T-cell (primary cell): ENCODE results near the gene ZNF333. TPM values are rescaled to one million over a fixed set of nuclear protein-coding genes. Genes with fewer than 3 reads are reported as not detected.
"Not testable (repeated sequence)": the region's sequence is repeated elsewhere in the genome, so short reads cannot be mapped to it uniquely, and the experiment has no call there.

Source experiments
- ATAC-seq, 4 experiments: fragments of 200-7000 bp in 3 of 4; fragments of 150-1000 bp in 1 of 4; cut with Tn5 transposase; replicated peaks in 1 of 4; 1 replicate in 3 of 4; 2 replicates in 1 of 4; pipeline ENCODE4 v1.10.0; 2021; ENCODE audit warnings: moderate library complexity in 3 of 4, mild to moderate bottlenecking in 2 of 4, moderate number of reproducible peaks in 1 of 4
- CTCF ChIA-PET, 2 donors: fragments of 300-600 bp; sonication (Branson Sonifier 250); formaldehyde crosslinking; loops; one replicate each; lab custom pipeline; 2022; ENCODE audit warnings: antibody characterized with exemption in 2 of 2; lab: Charles Lee
- POLR2A ChIA-PET, 2 donors: fragments of 300-600 bp; sonication (Branson Sonifier 250); formaldehyde crosslinking; loops; one replicate each; lab custom pipeline; 2022; ENCODE audit warnings: antibody characterized with exemption in 2 of 2; lab: Charles Lee
- DNase-seq, 35 experiments: peaks; one replicate each; pipeline versions ENCODE4 v3.0.0 to v3.0.0-alpha.2; 2013 to 2023
- H3K27ac ChIP-seq: one replicate; pipeline ENCODE4 v1.5.1; 2013; ENCODE audit warnings: low read length
- H3K27me3 ChIP-seq, 2 experiments: replicated peaks in 1 of 2; 1 replicate in 1 of 2; 2 replicates in 1 of 2; pipeline versions ENCODE4 v1.6.1 to v1.7.0; 2013; ENCODE audit warnings: low read length in 1 of 2, mixed read lengths in 1 of 2; ENCODE audit not compliant: control insufficient read depth in 2 of 2, insufficient read depth in 2 of 2; ENCODE audit errors: extremely low read depth in 1 of 2
- H3K36me3 ChIP-seq, 2 donors: 1 replicate in 1 of 2; 2 replicates in 1 of 2; pipeline versions ENCODE4 v1.6.1 to v1.7.0; 2013; ENCODE audit warnings: low read length in 1 of 2; ENCODE audit not compliant: control insufficient read depth in 2 of 2, insufficient read depth in 1 of 2; ENCODE audit errors: extremely low read depth in 1 of 2
- H3K4me1 ChIP-seq, 2 experiments: 1 replicate in 1 of 2; 2 replicates in 1 of 2; pipeline versions ENCODE4 v1.6.1 to v1.7.0; 2013; ENCODE audit warnings: low read length in 2 of 2, mixed read lengths in 1 of 2; ENCODE audit not compliant: insufficient read depth in 2 of 2, control insufficient read depth in 1 of 2; ENCODE audit errors: extremely low read depth in 1 of 2
- H3K4me3 ChIP-seq, 2 donors: 1 replicate in 1 of 2; 2 replicates in 1 of 2; pipeline versions ENCODE4 v1.5.1 to v1.7.0; 2013; ENCODE audit warnings: mild to moderate bottlenecking in 2 of 2, low read length in 1 of 2, moderate library complexity in 1 of 2; ENCODE audit not compliant: control insufficient read depth in 1 of 2; ENCODE audit errors: extremely low read depth in 1 of 2
- H3K9me3 ChIP-seq: 2 replicates; pipeline ENCODE4 v1.7.0; 2013
- H3K27ac Mint-ChIP-seq, 2 donors: one replicate each; pipeline ENCODE4 v1.8.0; 2020 to 2021; ENCODE audit warnings: mild to moderate bottlenecking in 2 of 2, mixed read lengths in 2 of 2
- H3K27me3 Mint-ChIP-seq, 2 donors: one replicate each; pipeline ENCODE4 v1.8.0; 2021 to 2022; ENCODE audit warnings: mixed read lengths in 2 of 2
- H3K36me3 Mint-ChIP-seq: one replicate; pipeline ENCODE4 v1.8.0; 2021; ENCODE audit warnings: mixed read lengths
- H3K4me1 Mint-ChIP-seq, 3 donors: one replicate each; pipeline ENCODE4 v1.8.0; 2020 to 2022; ENCODE audit warnings: mixed read lengths in 3 of 3, mild to moderate bottlenecking in 1 of 3
- H3K4me3 Mint-ChIP-seq, 3 donors: one replicate each; pipeline ENCODE4 v1.8.0; 2020 to 2022; ENCODE audit warnings: mild to moderate bottlenecking in 3 of 3, mixed read lengths in 3 of 3, moderate library complexity in 3 of 3
- H3K9me3 Mint-ChIP-seq, 3 donors: one replicate each; pipeline ENCODE4 v1.8.0; 2020 to 2022; ENCODE audit warnings: mixed read lengths in 3 of 3
- WGBS: methylation state at CpG from one replicate; pipeline ENCODE4 v1.1.5; 2013; ENCODE audit warnings: missing lambda C conversion rate; ENCODE audit not compliant: insufficient coverage; 5-methylcytosine and 5-hydroxymethylcytosine counted together
- total RNA-seq, 35 experiments: library from RNA in 6 of 35; stranded (reverse) in 6 of 35; fragments of 120-200 nt in 1 of 35; gene quantifications; one replicate each; pipeline versions ENCODE4 v1.2.1 to v1.2.4 and lab custom pipeline; 2013 to 2026

Gene ZNF333
- total RNA-seq, 5 donors from 2014 or later (not counting 1 experiment from before 2014, with no cell fraction given), result 20.5 to 39.0 (median 30.4) TPM

DNA sequence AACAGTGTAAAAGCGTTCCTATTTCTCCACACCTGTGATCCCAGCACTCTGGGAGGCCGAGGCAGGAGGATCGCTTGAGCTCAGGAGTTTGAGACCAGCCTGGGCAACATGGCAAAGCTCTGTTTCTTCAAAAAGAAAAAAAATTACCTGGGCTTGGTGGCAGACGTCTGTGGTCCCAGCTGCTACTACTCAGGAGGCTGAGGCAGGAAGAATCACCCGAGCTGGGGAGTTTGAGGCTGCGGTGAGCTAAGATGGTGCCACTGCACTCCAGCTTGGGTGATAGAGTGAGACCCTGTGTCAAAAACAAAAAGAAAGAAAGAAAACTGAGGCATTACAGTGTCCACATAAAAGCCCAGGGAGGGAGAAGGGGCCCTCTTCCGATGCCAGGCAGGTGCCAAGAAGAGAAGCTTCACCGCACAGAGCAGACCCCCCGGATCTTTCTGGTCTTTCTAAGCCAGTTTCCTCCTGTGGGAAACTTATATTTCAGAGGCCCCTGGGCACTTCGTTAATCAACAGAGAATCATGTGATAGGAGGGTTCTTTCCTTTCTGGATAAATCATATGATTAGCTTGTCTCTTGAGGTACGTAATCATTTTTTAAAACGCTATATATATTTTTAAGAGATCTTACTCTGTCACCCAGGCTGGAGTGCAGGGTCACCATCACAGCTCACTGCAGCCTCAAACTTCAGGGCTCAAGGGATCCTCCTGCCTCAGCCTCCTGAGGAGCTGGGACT, 88.4 kb downstream of the ZNF333 start, which contains the start of gene ADGRE2:
Gene ADGRE2, minus strand, starts transcription at position 451 of the 736 bp plus-strand sequence. CDS start 1,804 bp downstream, outside the sequence.
- H3K4me3 ChIP-seq, H3K36me3 Mint-ChIP-seq, H3K36me3 ChIP-seq, H3K4me3 Mint-ChIP-seq, POLR2A ChIA-PET, H3K27ac ChIP-seq, H3K9me3 ChIP-seq, H3K27ac Mint-ChIP-seq, CTCF ChIA-PET, ATAC-seq, DNase-seq, H3K9me3 Mint-ChIP-seq: not testable (repeated sequence)
- peaks cover 0 to 56% of the 10 kb centered on the region in 2 experiments for H3K27me3 ChIP-seq
- Mint-ChIP-seq H3K4me1 (peaks cover 11 to 18% (median 17%) of the 10 kb centered on the region in 3 donors), H3K27me3 (peaks cover 23 to 53% of the 10 kb centered on the region in 2 donors)
- H3K4me1 ChIP-seq, result peaks cover 3 to 21% of the 10 kb centered on the region in 2 experiments
- 27% methylated on average over 3 of the region's 12 CpGs for WGBS

DNA sequence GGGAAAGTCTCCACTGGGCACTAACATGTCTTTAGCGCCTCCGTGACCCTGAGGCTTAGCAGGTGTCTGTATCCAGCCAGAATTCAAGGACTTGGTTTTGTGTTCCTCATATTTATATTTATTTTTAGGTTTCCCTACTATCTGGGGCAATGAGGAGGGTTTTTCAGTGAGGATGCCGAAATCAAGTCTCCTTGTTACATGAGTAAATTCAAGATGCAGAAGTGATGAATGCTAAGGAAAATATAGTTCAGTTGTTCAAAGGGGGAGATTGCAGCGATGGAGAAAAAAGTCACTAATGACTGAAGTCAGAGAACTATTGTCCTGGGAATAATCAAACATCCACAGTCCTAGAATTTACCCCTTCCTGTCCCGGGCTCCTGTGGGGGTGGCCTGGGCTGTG, 89.3 kb downstream of the ZNF333 start:
- no peak for DNase-seq
- WGBS, result 50% methylated on average over 1 of the region's 5 CpGs
- Histone ChIP-seq H3K9me3 (no peaks in the 10 kb centered on the region), H3K4me3 (no peak overlapping the region), H3K4me1 (peaks cover 3 to 21% of the 10 kb centered on the region in 2 experiments), H3K27me3 (peaks cover 0 to 50% of the 10 kb centered on the region in 2 experiments), H3K36me3 (no peaks in the 10 kb centered on the region), H3K27ac (no peak overlapping the region)
- no peaks in the 10 kb centered on the region for H3K36me3 Mint-ChIP-seq
- no peak overlapping the region for H3K4me3 Mint-ChIP-seq
- POLR2A ChIA-PET, result no interaction called here
- no peaks in the 10 kb centered on the region for H3K9me3 Mint-ChIP-seq
- no peak for ATAC-seq
- peaks cover 11 to 18% (median 17%) of the 10 kb centered on the region in 3 donors for H3K4me1 Mint-ChIP-seq
- H3K27me3 Mint-ChIP-seq, result peaks cover 17 to 48% of the 10 kb centered on the region in 2 donors
- no peak overlapping the region for H3K27ac Mint-ChIP-seq
- CTCF ChIA-PET, result no interaction called here

DNA sequence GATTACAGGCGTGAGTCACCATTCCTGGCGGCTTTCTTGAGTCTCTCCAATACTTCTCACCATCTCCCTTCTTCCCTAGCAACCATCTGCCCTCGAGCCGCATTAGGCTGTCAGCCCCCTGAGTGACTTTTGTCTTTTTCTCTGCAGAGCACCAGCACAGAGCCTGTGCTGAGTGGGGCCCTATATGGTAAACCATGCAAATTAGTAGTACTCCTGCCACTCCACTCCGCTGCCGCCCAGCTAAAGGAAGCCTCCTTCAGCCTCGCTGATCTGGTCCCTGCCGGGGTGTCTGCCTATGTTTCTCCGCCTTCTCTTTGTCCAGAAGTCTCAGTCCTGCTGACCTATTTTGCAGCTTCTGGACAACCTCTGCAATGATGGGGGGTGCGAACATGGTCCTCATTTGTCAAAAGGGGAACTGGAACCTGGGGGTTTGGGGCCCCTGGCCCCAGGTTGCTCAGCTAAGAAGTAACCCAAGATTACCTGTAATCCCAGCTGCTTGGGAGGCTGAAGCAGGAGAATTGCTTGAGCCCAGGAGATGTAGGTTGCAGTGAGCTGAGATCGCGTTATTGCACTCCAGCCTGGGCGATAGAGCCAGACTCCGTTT, 90.9 kb downstream of the ZNF333 start:
- peaks cover 22 to 49% of the 10 kb centered on the region in 2 donors for H3K27me3 Mint-ChIP-seq
- CTCF ChIA-PET, result not testable (repeated sequence)

DNA sequence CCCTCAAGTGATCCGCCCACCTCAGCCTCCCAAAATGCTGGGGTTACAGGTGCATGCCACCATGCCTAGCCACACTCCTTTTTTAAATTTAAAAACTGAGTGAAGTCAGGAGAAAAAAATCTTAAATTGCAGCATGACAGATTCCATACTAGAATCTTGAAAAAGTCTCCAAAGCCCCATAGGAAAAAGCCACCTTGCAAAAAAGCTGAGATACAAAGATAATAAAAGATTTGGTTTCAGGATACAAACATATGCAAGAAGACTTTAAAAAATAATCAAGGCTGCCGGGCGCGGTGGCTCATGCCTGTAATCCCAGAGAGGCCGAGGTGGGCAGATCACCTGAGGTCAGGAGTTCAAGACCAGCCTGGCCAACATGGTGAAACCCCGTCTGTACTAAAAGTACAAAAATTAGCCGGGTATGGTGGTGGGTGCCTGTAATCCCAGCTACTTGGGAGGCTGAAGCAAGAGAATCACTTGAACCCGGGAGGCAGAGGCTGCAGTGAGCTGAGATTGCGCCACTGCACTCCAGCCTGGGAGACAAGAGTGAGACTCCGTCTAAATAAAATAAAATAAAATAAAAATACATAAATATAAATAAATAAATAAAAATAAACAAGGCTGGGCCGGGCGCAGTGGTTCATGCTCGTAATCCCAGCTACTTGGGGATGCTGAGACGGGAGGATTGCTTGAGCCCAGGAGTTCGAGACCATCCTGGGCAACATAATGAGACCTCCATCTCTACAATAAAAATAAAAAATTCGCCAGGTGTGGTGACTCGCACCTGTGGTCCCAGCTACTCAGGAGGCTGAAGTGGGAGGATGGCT, 92.1 kb downstream of the ZNF333 start:
- H3K4me3 Mint-ChIP-seq, H3K4me3 ChIP-seq, CTCF ChIA-PET, H3K27ac Mint-ChIP-seq, H3K27ac ChIP-seq, H3K36me3 ChIP-seq, H3K36me3 Mint-ChIP-seq, H3K9me3 ChIP-seq, ATAC-seq, DNase-seq, H3K9me3 Mint-ChIP-seq: not testable (repeated sequence)
- Mint-ChIP-seq H3K27me3 (peaks cover 22 to 44% of the 10 kb centered on the region in 2 donors), H3K4me1 (peaks cover 16 to 21% (median 16%) of the 10 kb centered on the region in 3 donors)
- POLR2A ChIA-PET, result interaction anchor here in 1 of 2 donors (0.7 kb wide), 1 partner anchor 97 kb away, joined by 6 read pairs; no protein-coding TSS in a partner anchor
- 93% methylated on average over 8 of the region's 17 CpGs for WGBS
- peaks cover 0 to 48% of the 10 kb centered on the region in 2 experiments for H3K27me3 ChIP-seq
- H3K4me1 ChIP-seq, result peaks cover 0 to 18% of the 10 kb centered on the region in 2 experiments

More for the DNA sequence above, 90.9 kb downstream of the ZNF333 start:
- H3K4me1 ChIP-seq, result peaks cover 3 to 18% of the 10 kb centered on the region in 2 experiments
- H3K27ac Mint-ChIP-seq, DNase-seq, H3K9me3 Mint-ChIP-seq, H3K9me3 ChIP-seq, ATAC-seq, H3K4me3 Mint-ChIP-seq, H3K4me3 ChIP-seq, H3K36me3 Mint-ChIP-seq, H3K27ac ChIP-seq, H3K36me3 ChIP-seq: not testable (repeated sequence)
- WGBS, result 84% methylated on average over 3 of the region's 14 CpGs
- H3K4me1 Mint-ChIP-seq, result peaks cover 16 to 21% (median 18%) of the 10 kb centered on the region in 3 donors
- peaks cover 0 to 49% of the 10 kb centered on the region in 2 experiments for H3K27me3 ChIP-seq
- POLR2A ChIA-PET, result interaction anchor here in 1 of 2 donors (0.7 kb wide), 1 partner anchor 96 kb away, joined by 6 read pairs; no protein-coding TSS in a partner anchor

DNA sequence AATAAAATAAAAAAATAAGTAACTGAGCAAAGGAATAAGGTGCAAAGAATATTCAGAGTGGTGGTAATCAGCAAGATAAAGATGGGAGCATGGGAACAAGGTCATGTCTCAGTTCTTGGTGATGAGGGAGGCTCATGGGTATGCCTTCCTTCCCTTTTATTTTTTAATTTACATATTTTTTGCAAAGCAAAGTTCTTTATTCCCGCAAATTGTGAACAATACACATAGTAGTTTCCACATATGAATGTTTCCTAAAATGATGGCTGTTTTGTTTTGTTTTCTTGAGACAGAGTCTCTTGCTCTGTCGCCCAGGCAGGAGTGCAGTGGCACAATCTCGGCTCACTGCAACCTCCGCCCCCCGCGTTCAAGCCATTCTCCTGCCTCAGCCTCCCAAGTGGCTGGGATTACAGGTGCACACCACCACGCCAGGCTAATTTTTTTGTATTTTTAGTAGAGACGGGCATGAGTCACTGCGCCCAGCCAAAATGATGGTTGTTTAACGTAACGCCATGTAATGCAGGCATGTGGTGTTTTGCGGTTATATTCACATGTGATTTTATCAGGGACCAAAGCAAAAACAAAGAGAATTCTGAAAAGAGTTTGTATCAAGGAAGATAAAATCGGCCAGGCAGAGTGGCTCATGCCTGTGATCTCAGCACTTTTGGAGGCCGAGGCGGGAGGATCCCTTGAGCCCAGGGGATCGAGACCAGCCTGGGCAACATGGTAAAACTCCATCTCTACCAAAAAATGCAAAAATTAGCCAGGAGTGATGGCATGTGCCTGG, 93.0 kb downstream of the ZNF333 start:
- Histone ChIP-seq H3K27ac (no peak overlapping the region), H3K27me3 (peaks cover 0 to 51% of the 10 kb centered on the region in 2 experiments), H3K4me1 (peaks cover 0 to 20% of the 10 kb centered on the region in 2 experiments), H3K4me3 (no peak overlapping the region), H3K36me3 (no peaks in the 10 kb centered on the region), H3K9me3 (no peaks in the 10 kb centered on the region)
- peaks cover 16 to 22% (median 19%) of the 10 kb centered on the region in 3 donors for H3K4me1 Mint-ChIP-seq
- DNase-seq (no peak), ATAC-seq (no peak)
- no peak overlapping the region for H3K4me3 Mint-ChIP-seq
- POLR2A ChIA-PET, result no interaction called here
- H3K9me3 Mint-ChIP-seq, result no peaks in the 10 kb centered on the region
- no peak overlapping the region for H3K27ac Mint-ChIP-seq
- WGBS, result 86% methylated on average over 11 of the region's 16 CpGs
- CTCF ChIA-PET, result no interaction called here
- H3K36me3 Mint-ChIP-seq, result no peaks in the 10 kb centered on the region
- H3K27me3 Mint-ChIP-seq, result peaks cover 19 to 40% of the 10 kb centered on the region in 2 donors
